HT1080 (cell line): ENCODE results near the gene TNIP3. TPM values are rescaled to one million over a fixed set of nuclear protein-coding genes. Genes with fewer than 3 reads are reported as not detected.

ENCODE experiments used
- DNase-seq: peaks from one replicate; pipeline ENCODE4 v3.0.0-alpha.2; 2015; ENCODE audit warnings: low read depth
- small RNA-seq: library from RNA; depleted of rRNA; stranded (forward); fragments of <200 nt; gene quantifications from one replicate; pipeline ENCODE3, GENCODE V24; 2014
- total RNA-seq: library from RNA; depleted of rRNA; stranded (reverse); fragments of >200 nt; shearing (Covaris generic); gene quantifications from 2 replicates; pipeline ENCODE4 v1.2.3, GENCODE V29; 2014; rRNA removed

TNIP3 gene
- total RNA-seq, 1 experiment from 2014 or later = 0.10 TPM

GRCh38 chr4:121088867-121089266, 75.3 kb downstream of the TNIP3 start:
- DNase-seq = no peak

Small RNA genes lying within 50 kb of the gene (small RNA-seq; reads per million reads assigned to genes)
- gene RNU6-948P = not detected

Other genes with a start within 250 kb of the TNIP3 start
- gene PRDM5, start 241.6 kb downstream of the TNIP3 start, total RNA-seq = 0.63 and 0.73 TPM in 2 replicates
- 0.27 and 0.90 TPM in 2 replicates for gene NDNF, start 91.8 kb downstream of the TNIP3 start, total RNA-seq
- not detected in 2 replicates for gene QRFPR, start 216.7 kb upstream of the TNIP3 start, total RNA-seq